Sigmoid colon (tissue), 3 donors: ENCODE results near the gene METAP1.

Source experiments
- POLR2A ChIP-seq, 2 donors: fragments of 450-650 bp; IDR thresholded peaks; one replicate each; pipeline ENCODE4 v1.6.1; 2016; ENCODE audit warnings: antibody characterized with exemption in 2 of 2, mild to moderate bottlenecking in 2 of 2, moderate library complexity in 2 of 2
- TF ChIP-seq, protein P1 (sequence below), 4 experiments: fragments of 450-650 bp in 3 of 4; fragments of 200-600 bp in 1 of 4; IDR thresholded peaks; one replicate each; pipeline ENCODE4 v1.5.1; 2016 to 2019; ENCODE audit warnings: antibody characterized with exemption in 4 of 4, mild to moderate bottlenecking in 3 of 4, moderate library complexity in 2 of 4

GRCh38 chr4:99084595-99084994, 89.1 kb downstream of the METAP1 start:
- TF ChIP-seq, protein P1, sequence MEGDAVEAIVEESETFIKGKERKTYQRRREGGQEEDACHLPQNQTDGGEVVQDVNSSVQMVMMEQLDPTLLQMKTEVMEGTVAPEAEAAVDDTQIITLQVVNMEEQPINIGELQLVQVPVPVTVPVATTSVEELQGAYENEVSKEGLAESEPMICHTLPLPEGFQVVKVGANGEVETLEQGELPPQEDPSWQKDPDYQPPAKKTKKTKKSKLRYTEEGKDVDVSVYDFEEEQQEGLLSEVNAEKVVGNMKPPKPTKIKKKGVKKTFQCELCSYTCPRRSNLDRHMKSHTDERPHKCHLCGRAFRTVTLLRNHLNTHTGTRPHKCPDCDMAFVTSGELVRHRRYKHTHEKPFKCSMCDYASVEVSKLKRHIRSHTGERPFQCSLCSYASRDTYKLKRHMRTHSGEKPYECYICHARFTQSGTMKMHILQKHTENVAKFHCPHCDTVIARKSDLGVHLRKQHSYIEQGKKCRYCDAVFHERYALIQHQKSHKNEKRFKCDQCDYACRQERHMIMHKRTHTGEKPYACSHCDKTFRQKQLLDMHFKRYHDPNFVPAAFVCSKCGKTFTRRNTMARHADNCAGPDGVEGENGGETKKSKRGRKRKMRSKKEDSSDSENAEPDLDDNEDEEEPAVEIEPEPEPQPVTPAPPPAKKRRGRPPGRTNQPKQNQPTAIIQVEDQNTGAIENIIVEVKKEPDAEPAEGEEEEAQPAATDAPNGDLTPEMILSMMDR (IDR thresholded peaks at IDR 0.05) = no peak
- no peak for TF ChIP-seq POLR2A (IDR thresholded peaks at IDR 0.05)
